ENCODE measurements around the gene SPACA6.

SPACA6 gene

DNA sequence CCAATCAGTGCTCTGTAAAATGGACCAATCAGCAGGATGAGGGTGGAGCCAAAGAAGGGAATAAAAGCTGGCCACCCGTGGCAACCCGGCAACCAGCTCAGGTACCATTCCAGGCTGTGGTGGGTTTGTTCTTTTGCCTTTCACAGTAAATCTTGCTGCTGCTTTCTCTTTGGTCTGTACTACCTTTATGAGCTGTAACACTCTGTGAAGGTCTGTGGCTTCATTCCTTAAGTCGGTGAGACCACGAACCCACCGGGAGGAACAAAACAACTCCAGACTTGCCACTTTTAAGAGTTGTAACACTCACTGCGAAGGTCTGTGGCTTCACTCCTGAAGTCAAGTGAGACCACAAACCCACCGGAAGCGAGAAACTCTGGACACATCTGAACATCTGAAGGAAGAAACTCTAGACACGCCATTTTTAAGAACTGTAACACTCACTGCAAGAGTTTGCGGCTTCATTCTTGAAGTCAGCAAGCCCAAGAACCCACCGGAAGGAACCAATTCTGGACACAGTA is 16.5 kb upstream of the SPACA6 start:
- TF ChIP-seq, protein P1, sequence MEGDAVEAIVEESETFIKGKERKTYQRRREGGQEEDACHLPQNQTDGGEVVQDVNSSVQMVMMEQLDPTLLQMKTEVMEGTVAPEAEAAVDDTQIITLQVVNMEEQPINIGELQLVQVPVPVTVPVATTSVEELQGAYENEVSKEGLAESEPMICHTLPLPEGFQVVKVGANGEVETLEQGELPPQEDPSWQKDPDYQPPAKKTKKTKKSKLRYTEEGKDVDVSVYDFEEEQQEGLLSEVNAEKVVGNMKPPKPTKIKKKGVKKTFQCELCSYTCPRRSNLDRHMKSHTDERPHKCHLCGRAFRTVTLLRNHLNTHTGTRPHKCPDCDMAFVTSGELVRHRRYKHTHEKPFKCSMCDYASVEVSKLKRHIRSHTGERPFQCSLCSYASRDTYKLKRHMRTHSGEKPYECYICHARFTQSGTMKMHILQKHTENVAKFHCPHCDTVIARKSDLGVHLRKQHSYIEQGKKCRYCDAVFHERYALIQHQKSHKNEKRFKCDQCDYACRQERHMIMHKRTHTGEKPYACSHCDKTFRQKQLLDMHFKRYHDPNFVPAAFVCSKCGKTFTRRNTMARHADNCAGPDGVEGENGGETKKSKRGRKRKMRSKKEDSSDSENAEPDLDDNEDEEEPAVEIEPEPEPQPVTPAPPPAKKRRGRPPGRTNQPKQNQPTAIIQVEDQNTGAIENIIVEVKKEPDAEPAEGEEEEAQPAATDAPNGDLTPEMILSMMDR (IDR thresholded peaks at IDR 0.05; ENCODE audit: insufficient read depth, low read depth, low read length, missing control alignments): no peak
- DNase-seq (ENCODE audit: low read depth): no peak
- no peak overlapping the region for H3K4me3 ChIP-seq (ENCODE audit: low read length)

DNA sequence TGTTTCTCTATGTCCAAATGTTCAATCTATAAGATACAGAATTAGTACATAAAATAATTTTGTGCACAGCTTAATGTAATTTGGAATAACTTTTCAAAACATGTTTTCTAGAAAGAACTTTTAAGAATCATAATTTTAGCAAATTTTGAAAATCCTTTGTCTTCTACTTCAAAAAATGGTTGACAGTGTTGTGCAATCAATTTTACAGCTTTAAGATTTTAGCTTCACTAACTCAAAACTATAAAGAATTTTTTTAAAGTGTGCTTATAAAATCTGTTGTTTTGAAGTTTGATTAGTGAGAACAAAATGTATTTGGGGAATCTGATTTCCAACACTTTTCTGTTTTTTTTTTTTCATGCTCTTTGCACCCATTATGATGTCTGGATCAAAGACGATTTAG is 12.7 kb upstream of the SPACA6 start:
- H3K4me3 ChIP-seq (ENCODE audit: low read length): no peak overlapping the region
- TF ChIP-seq, protein P1 (IDR thresholded peaks at IDR 0.05; ENCODE audit: insufficient read depth, low read depth, low read length, missing control alignments): no peak
- no peak for DNase-seq (ENCODE audit: low read depth)

DNA sequence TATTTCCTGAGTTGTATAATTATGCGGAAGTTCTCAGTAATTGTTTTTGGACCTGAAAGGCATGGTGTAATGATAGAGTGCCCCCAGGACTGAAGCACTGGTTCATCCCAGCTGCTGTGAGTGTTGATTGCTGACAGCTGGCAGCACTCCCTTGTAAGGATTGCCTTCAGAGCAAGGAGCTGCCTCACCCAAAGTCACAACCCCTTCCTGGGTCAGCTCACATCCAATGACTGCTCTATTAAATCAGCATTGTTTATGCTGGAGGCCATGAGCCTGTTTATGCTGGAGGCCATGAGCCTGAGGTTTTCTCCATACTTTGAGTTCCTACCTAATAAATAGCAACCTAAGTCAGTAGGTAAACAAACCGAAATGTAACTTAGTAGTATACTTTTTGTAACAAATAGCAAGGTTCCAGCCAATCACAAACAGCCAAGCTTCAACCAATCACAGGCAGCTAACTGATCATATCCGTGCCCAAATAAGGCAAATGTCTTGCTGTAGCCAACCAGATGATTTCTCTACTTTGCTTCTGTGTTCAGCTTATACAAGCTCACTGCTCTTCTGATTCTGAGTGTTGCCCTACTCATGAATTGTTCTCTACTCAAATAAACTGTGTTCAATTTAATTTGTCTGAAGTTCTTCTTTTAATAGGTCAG is 11.7 kb upstream of the SPACA6 start:
- TF ChIP-seq, protein P1 (IDR thresholded peaks at IDR 0.05; ENCODE audit: insufficient read depth, low read depth, low read length, missing control alignments): no peak
- peak; percentile 15 for DNase-seq (ENCODE audit: low read depth)
- no peak overlapping the region for H3K4me3 ChIP-seq (ENCODE audit: low read length)

DNA sequence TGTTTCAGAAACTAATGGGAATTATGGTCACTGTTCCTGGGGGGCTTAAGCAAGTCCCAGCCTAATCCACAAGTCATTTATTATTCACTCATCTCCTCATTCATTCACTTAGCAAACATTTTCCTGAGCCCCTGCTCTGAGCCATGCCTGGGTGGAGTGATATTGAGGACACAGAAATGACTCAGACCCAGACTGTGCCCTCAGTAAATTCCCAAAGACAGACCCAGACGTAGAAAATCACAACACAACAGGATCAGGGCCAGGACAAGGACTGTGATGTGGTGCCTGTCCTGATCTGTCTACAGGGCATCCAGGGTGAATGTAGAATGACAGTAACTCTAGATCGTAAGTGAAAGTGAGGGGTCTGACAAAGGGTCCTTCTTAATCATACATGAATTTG is 7.0 kb upstream of the SPACA6 start:
- DNase-seq (ENCODE audit: low read depth): peak; percentile 27
- H3K4me3 ChIP-seq (ENCODE audit: low read length): no peak overlapping the region
- TF ChIP-seq, protein P1 (IDR thresholded peaks at IDR 0.05; ENCODE audit: insufficient read depth, low read depth, low read length, missing control alignments): no peak

DNA sequence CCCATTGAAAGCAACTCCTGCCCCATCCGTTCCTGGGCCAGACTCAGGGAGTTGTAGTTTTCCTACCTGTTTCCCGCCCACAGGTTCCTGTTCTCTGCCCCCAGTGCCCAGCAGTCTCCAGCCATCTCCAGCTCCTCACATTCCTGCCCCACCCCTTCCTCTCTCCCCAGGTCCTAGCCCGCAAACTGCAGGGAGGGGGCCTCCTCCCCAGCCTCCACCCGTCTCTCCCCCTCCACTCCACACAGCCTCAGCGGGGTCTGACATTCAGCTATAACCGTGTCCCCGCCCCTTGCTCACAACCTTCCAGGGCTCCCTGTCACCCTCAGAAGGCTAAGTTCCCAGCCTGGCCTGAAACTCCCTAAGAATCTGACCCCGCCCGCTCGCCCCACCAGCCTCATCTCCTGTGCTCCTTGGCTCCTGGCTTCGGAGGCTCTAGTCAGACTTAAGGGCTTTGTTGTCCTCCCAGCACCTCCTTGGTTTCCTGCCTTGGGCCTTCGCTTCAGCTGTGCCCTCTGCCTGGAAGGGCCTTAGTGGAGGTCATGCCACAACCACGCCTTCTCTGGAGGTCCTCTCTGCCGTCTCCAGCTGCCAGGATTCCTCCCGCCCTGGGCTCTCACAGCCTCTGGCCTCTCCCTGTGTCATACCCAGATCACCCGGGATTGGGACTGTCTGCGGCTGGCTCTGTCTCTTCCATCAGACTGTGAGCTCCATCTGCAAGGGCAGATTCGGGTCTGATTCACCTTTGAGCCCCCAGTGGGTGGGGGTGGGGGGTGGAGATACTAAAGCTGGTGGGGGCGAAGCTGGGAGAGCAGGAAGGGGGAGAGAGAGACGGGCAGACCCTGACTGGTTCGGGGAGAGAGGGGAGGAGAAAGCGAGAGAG is 5.1 kb upstream of the SPACA6 start:
- TF ChIP-seq, protein P1 (IDR thresholded peaks at IDR 0.05; ENCODE audit: insufficient read depth, low read depth, low read length, missing control alignments): no peak
- H3K4me3 ChIP-seq (ENCODE audit: low read length): peak overlapping the region; percentile 85
- DNase-seq (ENCODE audit: low read depth): peak; percentile 42

DNA sequence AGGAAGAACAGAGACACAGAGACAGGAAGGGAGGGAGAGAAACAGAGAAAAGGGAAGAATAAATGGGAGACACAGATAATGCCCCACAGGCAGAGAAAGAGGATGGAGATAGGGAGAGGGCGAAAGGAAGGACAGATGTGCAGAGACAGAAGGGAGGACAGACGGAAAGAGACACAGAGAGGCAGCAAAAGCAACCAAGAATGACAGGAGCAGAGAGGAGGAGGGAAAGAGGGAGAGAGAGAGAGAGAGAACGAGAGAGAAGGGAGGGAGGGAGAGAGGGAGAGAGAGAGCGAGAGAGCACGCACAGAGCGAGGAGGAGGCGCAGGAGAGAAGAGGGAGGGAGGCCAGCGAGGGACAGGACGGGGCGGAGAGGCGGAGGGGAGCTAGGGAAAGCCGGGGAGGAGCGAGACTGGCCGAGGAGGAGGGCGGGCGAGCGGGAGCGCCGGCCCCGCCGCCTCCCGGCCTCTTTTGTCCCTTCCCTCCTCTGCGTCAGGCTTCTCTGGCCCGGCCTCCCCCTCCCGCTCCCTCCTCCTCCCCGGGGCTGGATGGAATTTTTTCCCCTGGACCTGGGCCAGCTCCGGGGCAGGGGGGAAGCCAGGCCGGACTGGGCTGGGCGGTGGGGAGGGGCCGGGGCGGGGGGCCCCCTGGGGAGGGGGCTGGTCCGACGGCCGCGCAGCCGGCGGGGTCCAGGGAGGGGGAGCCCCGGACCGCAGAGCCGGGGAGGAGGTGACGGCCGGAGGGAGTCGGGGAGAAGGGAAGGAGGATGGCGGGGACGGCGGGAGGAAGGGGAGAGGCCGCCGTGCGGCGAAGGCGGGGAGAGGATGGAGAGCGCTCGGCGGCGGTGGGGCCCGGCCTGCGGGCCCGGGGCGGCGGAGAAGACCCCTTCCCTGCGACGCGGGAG is 4.2 kb upstream of the SPACA6 start:
- peak overlapping the region; percentile 85 for H3K4me3 ChIP-seq (ENCODE audit: low read length)
- TF ChIP-seq, protein P1 (IDR thresholded peaks at IDR 0.05; ENCODE audit: insufficient read depth, low read depth, low read length, missing control alignments): no peak
- peak; percentile 95 for DNase-seq (ENCODE audit: low read depth)
